Fibroblast of lung (primary cell): ENCODE data around the gene ANP32E. TPM values are rescaled to one million over a fixed set of nuclear protein-coding genes. Genes with fewer than 3 reads are reported as not detected.
A peak's percentile ranks its signal among the peaks of the same experiment; 100 is the strongest.

Source experiments
- DNase-seq, 2 donors: peaks; one replicate each; pipeline versions ENCODE4 v3.0.0 to v3.0.0-alpha.2; 2010; ENCODE audit warnings: low read depth in 2 of 2
- H2AFZ ChIP-seq: 2 replicates; pipeline ENCODE4 v1.5.1; 2012; ENCODE audit warnings: low read length, control low read depth, inconsistent platforms
- H3K27ac ChIP-seq: 2 replicates; pipeline ENCODE4 v1.5.1; 2011; ENCODE audit warnings: low read length, control low read depth; ENCODE audit not compliant: insufficient read depth
- H3K27me3 ChIP-seq: 2 replicates; pipeline ENCODE4 v1.5.1; 2011; ENCODE audit warnings: mild to moderate bottlenecking, low read length; ENCODE audit not compliant: control insufficient read depth, insufficient read depth
- H3K36me3 ChIP-seq: 2 replicates; pipeline ENCODE4 v1.5.1; 2011; ENCODE audit warnings: low read length; ENCODE audit not compliant: control insufficient read depth, insufficient read depth
- H3K4me1 ChIP-seq: 2 replicates; pipeline ENCODE4 v1.5.1; 2011; ENCODE audit warnings: low read length; ENCODE audit not compliant: control insufficient read depth, insufficient read depth; ENCODE audit errors: extremely low read depth
- H3K4me2 ChIP-seq: 2 replicates; pipeline ENCODE4 v1.5.1; 2011; ENCODE audit warnings: low read length, control low read depth; ENCODE audit not compliant: insufficient read depth; ENCODE audit errors: extremely low read depth
- H3K4me3 ChIP-seq, 4 experiments: fragments of 200-600 bp in 1 of 4; sonication (generic) in 1 of 4; replicated peaks in 1 of 4; 2 replicates each; pipeline ENCODE4 v1.5.1; 2011 to 2016; ENCODE audit warnings: low read length in 4 of 4, low read depth in 3 of 4, mild to moderate bottlenecking in 3 of 4, control low read depth in 2 of 4, inconsistent platforms in 1 of 4, mixed read lengths in 1 of 4; ENCODE audit not compliant: insufficient read depth in 1 of 4; ENCODE audit errors: control extremely low read depth in 1 of 4
- H3K79me2 ChIP-seq: 2 replicates; pipeline ENCODE4 v1.5.1; 2012; ENCODE audit warnings: mild to moderate bottlenecking, low read length, inconsistent platforms; ENCODE audit not compliant: control insufficient read depth, insufficient read depth
- H3K9ac ChIP-seq: 2 replicates; pipeline ENCODE4 v1.5.1; 2011; ENCODE audit warnings: mild to moderate bottlenecking, low read length, control low read depth; ENCODE audit not compliant: insufficient read depth
- H3K9me3 ChIP-seq: 2 replicates; pipeline ENCODE4 v1.5.1; 2012; ENCODE audit warnings: low read depth, low read length; ENCODE audit not compliant: control insufficient read depth, insufficient read depth
- H4K20me1 ChIP-seq: 2 replicates; pipeline ENCODE4 v1.5.1; 2011; ENCODE audit warnings: low read length; ENCODE audit not compliant: control insufficient read depth, insufficient read depth; ENCODE audit errors: extremely low read depth
- EZH2 ChIP-seq: IDR thresholded peaks from 2 replicates; pipeline ENCODE4 v1.5.1; 2012; ENCODE audit warnings: low read length, control low read depth, mild to moderate bottlenecking; ENCODE audit errors: missing control alignments
- polyA plus RNA-seq, 2 donors: library from polyadenylated mRNA; depleted of rRNA in 1 of 2; stranded (reverse) in 1 of 2; unstranded in 1 of 2; fragments of >200 nt; gene quantifications; 2 replicates each; pipeline ENCODE4 v1.2.1, GENCODE V29; 2011 to 2012; ENCODE audit warnings: missing spikeins in 1 of 2
- total RNA-seq: library from RNA; depleted of rRNA; stranded (reverse); fragments of >200 nt; gene quantifications from 2 replicates; pipeline ENCODE4 v1.2.1, GENCODE V29; 2014
- TF ChIP-seq, protein P1 (sequence below), 2 donors: IDR thresholded peaks in 1 of 2; conservative IDR thresholded peaks in 1 of 2; 1 replicate in 1 of 2; 2 replicates in 1 of 2; pipeline ENCODE4 v1.5.1; 2011 to 2012; ENCODE audit warnings: low read length in 2 of 2, control low read depth in 1 of 2, inconsistent platforms in 1 of 2, low read depth in 1 of 2, mild to moderate bottlenecking in 1 of 2

Gene ANP32E
- total and polyA plus RNA-seq, 2 donors (not counting 1 experiment from before 2014, with no cell fraction given) = 22.4 to 24.6 TPM

DNA sequence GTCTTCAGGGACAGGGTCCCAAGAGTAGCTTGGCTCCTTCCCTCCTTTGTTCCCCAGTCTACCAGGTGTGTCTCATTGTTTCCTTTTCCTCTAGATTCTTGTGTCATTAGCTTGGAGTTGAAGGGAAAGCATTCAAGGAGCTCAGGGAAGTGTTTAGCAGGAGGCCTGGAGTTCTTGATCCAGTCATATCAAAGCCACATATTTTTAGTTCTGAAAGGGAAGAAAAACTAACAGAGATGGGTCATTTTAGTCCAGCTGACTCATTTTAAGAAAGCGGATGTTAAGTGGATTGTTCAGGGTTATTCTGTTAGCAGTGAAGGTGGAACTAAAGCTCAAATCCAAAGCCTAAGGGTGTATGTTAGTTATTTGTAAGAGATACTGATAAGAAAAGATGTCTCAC lies 37.4 kb upstream of the ANP32E start:
- H2AFZ ChIP-seq = peak overlapping the region; percentile 79
- peak in 1 of 2 donors; percentile 47 for DNase-seq
- peak overlapping the region; percentile 14 to 63 (median 48) for H3K4me3 ChIP-seq

DNA sequence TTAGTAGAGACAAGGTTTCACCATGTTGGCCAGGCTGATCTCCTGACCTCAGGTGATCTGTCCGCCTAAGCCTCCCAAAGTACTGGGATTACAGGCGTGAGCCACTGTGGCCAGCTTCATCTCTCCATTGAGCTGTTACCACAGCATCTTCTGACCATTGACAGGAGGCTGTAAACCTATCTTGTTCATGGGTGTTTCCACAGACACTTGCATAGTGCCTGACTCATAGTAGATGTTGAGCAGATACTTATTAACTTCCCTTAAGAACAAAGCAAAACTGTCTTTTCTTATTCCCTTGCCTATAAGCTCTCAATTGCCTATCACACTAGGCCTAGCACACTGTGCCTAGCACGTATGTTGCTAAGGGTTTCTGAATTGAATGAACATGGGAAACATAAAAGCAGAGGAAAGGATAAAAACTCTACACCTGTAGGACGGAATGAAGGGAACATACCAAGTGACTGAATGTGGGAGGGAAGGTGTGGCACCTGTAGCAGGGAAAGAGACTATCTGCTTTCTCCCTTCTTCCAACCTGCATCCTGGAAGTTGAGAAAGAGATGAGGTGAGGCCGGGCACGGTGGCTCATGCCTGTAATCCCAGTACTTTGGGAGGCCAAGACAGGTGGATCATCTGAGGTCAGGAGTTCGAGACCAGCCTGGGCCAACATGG lies 35.5 kb upstream of the ANP32E start:
- H3K27ac ChIP-seq = no peak overlapping the region
- DNase-seq = no peak
- H3K9ac ChIP-seq = no peak overlapping the region
- H3K27me3 ChIP-seq = no peaks in the 10 kb centered on the region
- H3K4me2 ChIP-seq = no peak overlapping the region
- H3K36me3 ChIP-seq = peaks cover 9% of the 10 kb centered on the region
- H3K79me2 ChIP-seq = peaks cover 23% of the 10 kb centered on the region
- TF ChIP-seq, protein P1, sequence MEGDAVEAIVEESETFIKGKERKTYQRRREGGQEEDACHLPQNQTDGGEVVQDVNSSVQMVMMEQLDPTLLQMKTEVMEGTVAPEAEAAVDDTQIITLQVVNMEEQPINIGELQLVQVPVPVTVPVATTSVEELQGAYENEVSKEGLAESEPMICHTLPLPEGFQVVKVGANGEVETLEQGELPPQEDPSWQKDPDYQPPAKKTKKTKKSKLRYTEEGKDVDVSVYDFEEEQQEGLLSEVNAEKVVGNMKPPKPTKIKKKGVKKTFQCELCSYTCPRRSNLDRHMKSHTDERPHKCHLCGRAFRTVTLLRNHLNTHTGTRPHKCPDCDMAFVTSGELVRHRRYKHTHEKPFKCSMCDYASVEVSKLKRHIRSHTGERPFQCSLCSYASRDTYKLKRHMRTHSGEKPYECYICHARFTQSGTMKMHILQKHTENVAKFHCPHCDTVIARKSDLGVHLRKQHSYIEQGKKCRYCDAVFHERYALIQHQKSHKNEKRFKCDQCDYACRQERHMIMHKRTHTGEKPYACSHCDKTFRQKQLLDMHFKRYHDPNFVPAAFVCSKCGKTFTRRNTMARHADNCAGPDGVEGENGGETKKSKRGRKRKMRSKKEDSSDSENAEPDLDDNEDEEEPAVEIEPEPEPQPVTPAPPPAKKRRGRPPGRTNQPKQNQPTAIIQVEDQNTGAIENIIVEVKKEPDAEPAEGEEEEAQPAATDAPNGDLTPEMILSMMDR (conservative IDR thresholded peaks at IDR 0.05 in 1 of 2, IDR thresholded peaks at IDR 0.05 in 1 of 2; ENCODE audit: low read depth in 1 of 2, low read length in 2 of 2) = no peak
- no peak for TF ChIP-seq EZH2
- H3K4me1 ChIP-seq = peaks cover 4% of the 10 kb centered on the region
- H4K20me1 ChIP-seq = no peaks in the 10 kb centered on the region
- H3K4me3 ChIP-seq = no peak overlapping the region
- no peak overlapping the region for H2AFZ ChIP-seq
- H3K9me3 ChIP-seq = no peaks in the 10 kb centered on the region

More for the DNA sequence above, 37.4 kb upstream of the ANP32E start:
- Histone ChIP-seq H3K4me2 (peak overlapping the region; percentile 61), H3K36me3 (peaks cover 2% of the 10 kb centered on the region), H3K27me3 (no peaks in the 10 kb centered on the region), H3K9ac (no peak overlapping the region), H3K4me1 (no peaks in the 10 kb centered on the region), H4K20me1 (no peaks in the 10 kb centered on the region), H3K27ac (peak overlapping the region; percentile 29), H3K79me2 (peaks cover 5% of the 10 kb centered on the region), H3K9me3 (no peaks in the 10 kb centered on the region)
- TF ChIP-seq EZH2 = no peak
- TF ChIP-seq, protein P1 (conservative IDR thresholded peaks at IDR 0.05 in 1 of 2, IDR thresholded peaks at IDR 0.05 in 1 of 2; ENCODE audit: low read depth in 1 of 2, low read length in 2 of 2) = no peak

DNA sequence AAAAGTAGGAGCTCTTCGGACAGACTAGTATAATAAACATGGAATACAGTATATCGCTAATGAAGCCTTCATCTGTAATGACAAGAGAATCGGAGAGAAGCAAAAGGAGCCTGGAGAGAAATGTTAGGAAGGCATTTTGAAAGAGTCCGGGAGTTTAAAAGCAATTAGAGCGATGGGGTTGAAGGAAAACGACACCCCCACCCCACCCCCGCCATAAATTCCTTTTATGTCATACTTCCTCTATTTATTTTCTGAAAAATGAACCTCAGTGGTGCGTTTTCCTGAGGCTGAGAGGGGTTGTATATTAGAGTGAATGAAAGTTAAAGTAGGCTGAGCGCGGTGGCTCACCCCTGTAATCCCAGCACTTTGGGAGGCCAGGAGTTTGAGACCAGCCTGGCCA lies 33.5 kb upstream of the ANP32E start:
- H3K9ac ChIP-seq = peak overlapping the region; percentile 51
- TF ChIP-seq, protein P1 (conservative IDR thresholded peaks at IDR 0.05 in 1 of 2, IDR thresholded peaks at IDR 0.05 in 1 of 2; ENCODE audit: low read depth in 1 of 2, low read length in 2 of 2) = no peak
- no peak for TF ChIP-seq EZH2
- peak overlapping the region; percentile 92 for H2AFZ ChIP-seq
- peaks cover 4% of the 10 kb centered on the region for H3K4me1 ChIP-seq
- peak overlapping the region; percentile 94 to 100 (median 98) for H3K4me3 ChIP-seq
- H3K27ac ChIP-seq = peak overlapping the region; percentile 91
- no peak for DNase-seq
- no peaks in the 10 kb centered on the region for H3K9me3 ChIP-seq
- H3K4me2 ChIP-seq = peak overlapping the region; percentile 96
- peaks cover 18% of the 10 kb centered on the region for H3K36me3 ChIP-seq
- peaks cover 25% of the 10 kb centered on the region for H3K79me2 ChIP-seq
- no peaks in the 10 kb centered on the region for H3K27me3 ChIP-seq
- H4K20me1 ChIP-seq = no peaks in the 10 kb centered on the region
